ENCODE data around the gene GANC. TPM values are rescaled to one million over a fixed set of nuclear protein-coding genes. Genes with fewer than 3 reads are reported as not detected.

Gene GANC
- polyA plus RNA-seq, 3 donors: 14.5 to 24.4 (median 21.1) TPM

DNA sequence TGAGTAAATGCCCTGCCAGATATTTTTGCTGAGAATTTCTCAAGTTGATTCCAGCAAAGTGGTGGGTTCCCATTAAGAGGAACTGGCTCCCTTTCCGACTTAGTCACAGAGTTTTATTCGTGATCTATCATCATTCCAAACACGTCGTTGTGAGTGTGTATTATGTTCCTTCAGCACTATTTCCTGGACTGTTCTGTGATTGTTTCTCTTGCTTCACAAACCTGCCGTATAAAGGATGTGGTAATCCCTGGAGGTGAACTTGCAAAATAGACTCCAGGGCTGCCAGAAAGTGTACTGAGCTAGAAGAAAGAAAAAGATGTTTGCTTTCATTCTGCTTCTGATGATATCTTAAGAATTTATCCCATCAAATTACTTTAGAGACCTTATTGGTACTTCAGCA is 71.8 kb downstream of the GANC start:
- Histone ChIP-seq H3K4me3 (replicated peaks in 1 of 3; ENCODE audit: low read depth in 2 of 3, low read length in 3 of 3) (no peak overlapping the region), H3K4me2 (replicated peaks; ENCODE audit: extremely low read depth, low read length, poor library complexity, severe bottlenecking) (no peak overlapping the region), H4K20me1 (ENCODE audit: insufficient read depth, low read length) (no peaks in the 10 kb centered on the region), H2AFZ (ENCODE audit: insufficient read depth, low read depth, low read length, poor library complexity, severe bottlenecking) (no peak overlapping the region), H3K4me1 (ENCODE audit: control insufficient read depth in 1 of 2, insufficient read depth in 2 of 2, low read length in 2 of 2) (no peaks in the 10 kb centered on the region), H3K27me3 (ENCODE audit: control insufficient read depth in 2 of 2, insufficient read depth in 2 of 2, low read length in 2 of 2) (no peaks in the 10 kb centered on the region), H3K36me3 (replicated peaks in 1 of 2; ENCODE audit: control insufficient read depth in 1 of 2, insufficient read depth in 2 of 2, low read length in 2 of 2) (peaks cover 84 to 88% of the 10 kb centered on the region in 2 donors), H3K27ac (ENCODE audit: low read depth in 1 of 2, low read length in 2 of 2) (no peak overlapping the region), H3K9me3 (replicated peaks in 1 of 2; ENCODE audit: control insufficient read depth in 1 of 2, insufficient read depth in 1 of 2, low read length in 2 of 2) (no peaks in the 10 kb centered on the region), H3K79me2 (ENCODE audit: insufficient read depth, low read length) (no peaks in the 10 kb centered on the region), H3K9ac (ENCODE audit: insufficient read depth, low read length, poor library complexity, severe bottlenecking) (no peak overlapping the region)
- Mint-ChIP-seq H3K36me3 (peaks cover 77 to 87% of the 10 kb centered on the region in 2 donors), H3K27me3 (ENCODE audit: low read depth in 3 of 3) (no peaks in the 10 kb centered on the region), H3K4me1 (no peaks in the 10 kb centered on the region), H3K4me3 (no peak overlapping the region), H3K9me3 (no peaks in the 10 kb centered on the region), H3K27ac (no peak overlapping the region)
- no CpG with 5 or more reads among the region's 5 CpGs for WGBS (ENCODE audit: insufficient coverage)
- intact Hi-C loops (cut with micrococcal nuclease): no loop called here
- DNase-seq: no peak
- TF ChIP-seq, protein P1, sequence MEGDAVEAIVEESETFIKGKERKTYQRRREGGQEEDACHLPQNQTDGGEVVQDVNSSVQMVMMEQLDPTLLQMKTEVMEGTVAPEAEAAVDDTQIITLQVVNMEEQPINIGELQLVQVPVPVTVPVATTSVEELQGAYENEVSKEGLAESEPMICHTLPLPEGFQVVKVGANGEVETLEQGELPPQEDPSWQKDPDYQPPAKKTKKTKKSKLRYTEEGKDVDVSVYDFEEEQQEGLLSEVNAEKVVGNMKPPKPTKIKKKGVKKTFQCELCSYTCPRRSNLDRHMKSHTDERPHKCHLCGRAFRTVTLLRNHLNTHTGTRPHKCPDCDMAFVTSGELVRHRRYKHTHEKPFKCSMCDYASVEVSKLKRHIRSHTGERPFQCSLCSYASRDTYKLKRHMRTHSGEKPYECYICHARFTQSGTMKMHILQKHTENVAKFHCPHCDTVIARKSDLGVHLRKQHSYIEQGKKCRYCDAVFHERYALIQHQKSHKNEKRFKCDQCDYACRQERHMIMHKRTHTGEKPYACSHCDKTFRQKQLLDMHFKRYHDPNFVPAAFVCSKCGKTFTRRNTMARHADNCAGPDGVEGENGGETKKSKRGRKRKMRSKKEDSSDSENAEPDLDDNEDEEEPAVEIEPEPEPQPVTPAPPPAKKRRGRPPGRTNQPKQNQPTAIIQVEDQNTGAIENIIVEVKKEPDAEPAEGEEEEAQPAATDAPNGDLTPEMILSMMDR (IDR thresholded peaks at IDR 0.05): no peak

DNA sequence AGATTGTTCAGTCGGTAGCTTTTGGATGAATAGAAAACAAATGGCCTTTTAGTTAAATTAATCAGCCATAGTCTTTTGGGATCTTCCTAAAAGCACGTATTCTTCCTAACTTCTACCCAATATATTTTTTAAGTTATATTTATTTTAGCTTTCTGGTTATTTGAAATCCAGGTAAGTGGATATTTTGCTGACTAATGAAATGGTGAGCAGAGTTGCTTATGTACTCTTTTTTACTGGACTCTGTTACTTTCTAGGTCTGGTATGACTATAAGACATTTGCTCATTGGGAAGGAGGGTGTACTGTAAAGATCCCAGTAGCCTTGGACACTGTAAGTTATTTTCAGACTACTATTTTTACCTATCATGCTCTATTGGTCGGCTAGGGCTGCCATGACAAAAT is 72.5 kb downstream of the GANC start:
- Histone ChIP-seq H3K4me3 (replicated peaks in 1 of 3; ENCODE audit: low read depth in 2 of 3, low read length in 3 of 3) (no peak overlapping the region), H3K9me3 (replicated peaks in 1 of 2; ENCODE audit: control insufficient read depth in 1 of 2, insufficient read depth in 1 of 2, low read length in 2 of 2) (no peaks in the 10 kb centered on the region), H4K20me1 (ENCODE audit: insufficient read depth, low read length) (no peaks in the 10 kb centered on the region), H3K79me2 (ENCODE audit: insufficient read depth, low read length) (no peaks in the 10 kb centered on the region), H3K36me3 (replicated peaks in 1 of 2; ENCODE audit: control insufficient read depth in 1 of 2, insufficient read depth in 2 of 2, low read length in 2 of 2) (peaks cover 82 to 88% of the 10 kb centered on the region in 2 donors), H2AFZ (ENCODE audit: insufficient read depth, low read depth, low read length, poor library complexity, severe bottlenecking) (no peak overlapping the region), H3K9ac (ENCODE audit: insufficient read depth, low read length, poor library complexity, severe bottlenecking) (no peak overlapping the region), H3K27me3 (ENCODE audit: control insufficient read depth in 2 of 2, insufficient read depth in 2 of 2, low read length in 2 of 2) (no peaks in the 10 kb centered on the region), H3K4me2 (replicated peaks; ENCODE audit: extremely low read depth, low read length, poor library complexity, severe bottlenecking) (no peak overlapping the region), H3K27ac (ENCODE audit: low read depth in 1 of 2, low read length in 2 of 2) (no peak overlapping the region), H3K4me1 (ENCODE audit: control insufficient read depth in 1 of 2, insufficient read depth in 2 of 2, low read length in 2 of 2) (no peaks in the 10 kb centered on the region)
- no peak for DNase-seq
- intact Hi-C loops (cut with micrococcal nuclease): no loop called here
- Mint-ChIP-seq H3K36me3 (peaks cover 75 to 87% of the 10 kb centered on the region in 2 donors), H3K4me1 (no peaks in the 10 kb centered on the region), H3K27ac (no peak overlapping the region), H3K27me3 (ENCODE audit: low read depth in 3 of 3) (no peaks in the 10 kb centered on the region), H3K9me3 (no peaks in the 10 kb centered on the region), H3K4me3 (no peak overlapping the region)
- TF ChIP-seq, protein P1 (IDR thresholded peaks at IDR 0.05): no peak
- no CpG with 5 or more reads among the region's 3 CpGs for WGBS (ENCODE audit: insufficient coverage)

Measured in CD14-positive monocyte (primary cell).